ENCODE results near the gene RIF1. TPM values are rescaled to one million over a fixed set of nuclear protein-coding genes. Genes with fewer than 3 reads are reported as not detected.

Gene RIF1
- total and polyA plus RNA-seq, 4 donors, result 15.5 to 66.1 (median 35.7) TPM

DNA sequence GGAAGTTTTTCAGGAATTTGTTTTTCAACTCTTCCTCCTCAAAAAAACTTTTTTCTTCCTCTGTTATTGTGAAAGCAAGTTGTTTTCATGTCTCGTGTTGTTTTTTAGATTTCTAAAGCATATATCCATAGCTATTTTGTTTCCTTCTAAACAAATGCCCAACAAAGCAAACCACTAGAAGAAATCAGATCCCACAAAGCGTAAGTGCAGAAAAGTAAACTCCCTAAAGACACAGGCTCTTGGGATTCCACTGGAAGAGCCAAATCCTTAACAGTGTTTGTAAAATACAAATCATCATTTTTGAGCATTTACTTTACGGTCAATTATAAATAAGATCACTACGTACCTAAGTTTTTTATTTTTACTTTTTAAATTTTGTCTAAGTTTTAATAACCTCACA, 21.7 kb upstream of the RIF1 start:
- no peaks in the 10 kb centered on the region for H3K27me3 ChIP-seq (ENCODE audit: control insufficient read depth, insufficient read depth, low read length)
- H3K4me3 ChIP-seq (ENCODE audit: low read depth, low read length), result no peak overlapping the region
- H3K27ac ChIP-seq (ENCODE audit: low read depth, low read length), result no peak overlapping the region
- DNase-seq (ENCODE audit: low read depth in 4 of 6, low spot score in 6 of 6), result no peak
- H3K9me3 ChIP-seq (ENCODE audit: control insufficient read depth, insufficient read depth, low read length), result no peaks in the 10 kb centered on the region
- H3K36me3 ChIP-seq (ENCODE audit: control insufficient read depth, insufficient read depth, low read length), result no peaks in the 10 kb centered on the region
- no peaks in the 10 kb centered on the region for H3K4me1 ChIP-seq (ENCODE audit: control insufficient read depth, insufficient read depth, low read length)
- WGBS (ENCODE audit: insufficient coverage), result no CpG with 5 or more reads among the region's 4 CpGs

GRCh38 chr2:151391436-151391835, 18.3 kb upstream of the RIF1 start:
- no peak for DNase-seq (ENCODE audit: low read depth in 4 of 6, low spot score in 6 of 6)
- H3K4me3 ChIP-seq (ENCODE audit: low read depth, low read length), result no peak overlapping the region
- WGBS (ENCODE audit: insufficient coverage), result no CpG with 5 or more reads among the region's 2 CpGs

GRCh38 chr2:151394509-151394908, 15.2 kb upstream of the RIF1 start:
- Histone ChIP-seq H3K4me3 (ENCODE audit: low read depth, low read length) (no peak overlapping the region), H3K27ac (ENCODE audit: low read depth, low read length) (no peak overlapping the region), H3K36me3 (ENCODE audit: control insufficient read depth, insufficient read depth, low read length) (no peaks in the 10 kb centered on the region), H3K9me3 (ENCODE audit: control insufficient read depth, insufficient read depth, low read length) (no peaks in the 10 kb centered on the region), H3K4me1 (ENCODE audit: control insufficient read depth, insufficient read depth, low read length) (no peaks in the 10 kb centered on the region), H3K27me3 (ENCODE audit: control insufficient read depth, insufficient read depth, low read length) (no peaks in the 10 kb centered on the region)
- no peak for DNase-seq (ENCODE audit: low read depth in 4 of 6, low spot score in 6 of 6)
- WGBS (ENCODE audit: insufficient coverage), result 100% methylated on average over 1 of the region's 4 CpGs

More at GRCh38 chr2:151391436-151391835, 18.3 kb upstream of the RIF1 start:
- Histone ChIP-seq H3K9me3 (ENCODE audit: control insufficient read depth, insufficient read depth, low read length) (no peaks in the 10 kb centered on the region), H3K27me3 (ENCODE audit: control insufficient read depth, insufficient read depth, low read length) (no peaks in the 10 kb centered on the region), H3K36me3 (ENCODE audit: control insufficient read depth, insufficient read depth, low read length) (no peaks in the 10 kb centered on the region), H3K4me1 (ENCODE audit: control insufficient read depth, insufficient read depth, low read length) (no peaks in the 10 kb centered on the region), H3K27ac (ENCODE audit: low read depth, low read length) (no peak overlapping the region)

DNA sequence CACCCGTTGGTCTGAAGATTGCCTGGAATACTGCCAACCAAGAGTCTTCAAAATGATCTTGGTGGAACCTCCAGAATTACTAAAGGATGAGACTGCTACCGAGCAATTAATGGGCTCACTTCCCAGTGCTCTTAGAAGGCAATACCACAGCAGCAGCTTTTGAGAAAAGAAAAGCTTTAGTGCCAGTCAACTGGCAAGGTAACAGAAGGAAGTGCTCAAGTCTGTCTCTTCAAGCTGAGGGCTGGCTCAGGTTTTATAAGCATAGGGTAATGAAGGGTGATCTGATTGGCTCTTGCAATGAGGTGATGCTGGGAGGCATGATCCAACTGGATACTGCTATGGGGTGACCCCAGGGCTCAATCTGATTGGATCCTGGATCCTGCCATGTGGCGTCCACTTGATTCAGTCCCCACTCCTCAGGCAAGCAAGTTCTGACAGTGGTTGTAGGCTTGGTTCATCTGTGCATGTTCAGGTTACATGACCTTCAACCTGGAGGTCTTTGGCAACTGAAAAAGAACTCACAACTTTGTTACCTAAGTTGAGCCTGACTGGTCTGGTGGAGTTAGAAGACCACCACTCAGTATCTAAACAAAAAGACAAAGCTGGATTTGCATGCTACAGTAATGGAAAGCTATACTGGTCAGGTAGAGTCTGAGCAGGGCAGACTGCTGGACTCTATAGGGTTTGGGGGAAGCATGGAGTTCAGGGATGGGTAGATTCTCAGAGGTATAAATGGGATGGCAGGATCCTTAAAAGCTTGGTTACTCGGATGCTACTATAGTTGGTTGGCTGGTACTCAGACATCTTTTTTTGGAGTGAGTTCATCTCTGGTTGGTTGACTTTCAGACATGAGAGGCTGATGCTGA, 14.0 kb upstream of the RIF1 start:
- Histone ChIP-seq H3K9me3 (ENCODE audit: control insufficient read depth, insufficient read depth, low read length) (no peaks in the 10 kb centered on the region), H3K27me3 (ENCODE audit: control insufficient read depth, insufficient read depth, low read length) (no peaks in the 10 kb centered on the region), H3K4me1 (ENCODE audit: control insufficient read depth, insufficient read depth, low read length) (no peaks in the 10 kb centered on the region), H3K4me3 (ENCODE audit: low read depth, low read length) (no peak overlapping the region), H3K27ac (ENCODE audit: low read depth, low read length) (no peak overlapping the region), H3K36me3 (ENCODE audit: control insufficient read depth, insufficient read depth, low read length) (no peaks in the 10 kb centered on the region)
- no peak for DNase-seq (ENCODE audit: low read depth in 4 of 6, low spot score in 6 of 6)
- 94% methylated on average over 4 of the region's 4 CpGs for WGBS (ENCODE audit: insufficient coverage)

DNA sequence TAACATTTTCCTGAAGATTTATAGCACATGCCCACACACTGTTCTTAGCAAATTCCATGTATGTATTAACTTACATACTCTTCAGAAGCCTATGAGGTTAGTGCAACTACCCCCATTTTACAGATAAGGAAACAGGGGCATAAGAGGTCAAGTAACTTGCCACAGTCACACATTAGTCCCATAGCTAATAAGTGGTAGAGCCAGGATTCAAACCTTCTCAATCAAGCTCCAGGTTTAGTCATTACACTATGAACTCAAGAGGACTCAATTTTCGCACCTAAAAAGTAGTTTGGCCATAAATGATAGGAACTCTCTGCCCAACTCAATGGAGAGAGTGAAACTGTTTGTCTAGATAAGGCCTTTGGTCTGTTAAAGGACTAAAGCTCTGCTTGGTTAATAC, 9.7 kb upstream of the RIF1 start:
- H3K27ac ChIP-seq (ENCODE audit: low read depth, low read length), result no peak overlapping the region
- no peaks in the 10 kb centered on the region for H3K4me1 ChIP-seq (ENCODE audit: control insufficient read depth, insufficient read depth, low read length)
- DNase-seq (ENCODE audit: low read depth in 4 of 6, low spot score in 6 of 6), result no peak
- H3K9me3 ChIP-seq (ENCODE audit: control insufficient read depth, insufficient read depth, low read length), result no peaks in the 10 kb centered on the region
- H3K4me3 ChIP-seq (ENCODE audit: low read depth, low read length), result no peak overlapping the region
- no peaks in the 10 kb centered on the region for H3K36me3 ChIP-seq (ENCODE audit: control insufficient read depth, insufficient read depth, low read length)
- no CpG with 5 or more reads among the region's 1 CpG for WGBS (ENCODE audit: insufficient coverage)
- H3K27me3 ChIP-seq (ENCODE audit: control insufficient read depth, insufficient read depth, low read length), result no peaks in the 10 kb centered on the region

DNA sequence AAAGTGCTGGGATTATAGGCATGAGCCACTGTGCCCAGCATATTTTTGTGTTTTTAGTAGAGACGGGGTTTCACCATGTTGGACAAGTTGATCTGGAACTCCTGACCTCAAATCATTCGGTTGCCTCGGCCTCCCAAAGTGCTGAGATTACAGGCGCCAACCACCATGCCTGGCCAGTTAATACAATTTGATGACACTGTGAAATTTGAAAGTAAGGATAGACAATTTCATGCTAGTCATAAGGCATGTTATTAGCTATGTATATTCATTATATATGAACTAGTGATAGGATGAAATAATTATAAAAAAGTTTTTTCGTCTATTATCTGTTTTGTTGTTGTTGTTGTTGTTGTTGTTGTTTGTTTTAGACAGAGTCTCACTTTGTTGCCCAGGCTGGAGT, 8.6 kb upstream of the RIF1 start:
- Histone ChIP-seq H3K4me3 (ENCODE audit: low read depth, low read length) (no peak overlapping the region), H3K27me3 (ENCODE audit: control insufficient read depth, insufficient read depth, low read length) (no peaks in the 10 kb centered on the region), H3K9me3 (ENCODE audit: control insufficient read depth, insufficient read depth, low read length) (no peaks in the 10 kb centered on the region), H3K27ac (ENCODE audit: low read depth, low read length) (no peak overlapping the region), H3K4me1 (ENCODE audit: control insufficient read depth, insufficient read depth, low read length) (no peaks in the 10 kb centered on the region), H3K36me3 (ENCODE audit: control insufficient read depth, insufficient read depth, low read length) (no peaks in the 10 kb centered on the region)
- 100% methylated on average over 1 of the region's 5 CpGs for WGBS (ENCODE audit: insufficient coverage)
- DNase-seq (ENCODE audit: low read depth in 4 of 6, low spot score in 6 of 6), result no peak

DNA sequence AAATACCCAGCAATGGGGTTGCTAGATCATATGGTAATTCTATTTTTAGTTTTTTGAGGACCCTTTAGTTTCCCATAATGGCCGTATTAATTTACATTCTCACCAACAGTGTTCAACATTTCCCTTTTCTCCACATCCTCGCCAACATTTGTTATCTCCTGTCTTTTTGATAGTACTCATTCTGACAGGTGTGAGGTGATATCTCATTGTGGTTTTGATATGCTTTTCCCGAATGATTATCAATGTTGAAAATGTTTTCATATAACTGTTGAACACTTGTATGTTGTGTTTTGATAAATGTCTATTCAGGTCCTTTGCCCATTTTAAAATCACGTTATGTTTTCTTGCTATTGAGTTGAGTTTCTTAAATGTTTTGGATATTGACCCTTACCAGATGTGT, 5.8 kb upstream of the RIF1 start:
- Histone ChIP-seq H3K27me3 (ENCODE audit: control insufficient read depth, insufficient read depth, low read length) (no peaks in the 10 kb centered on the region), H3K4me3 (ENCODE audit: low read depth, low read length) (no peak overlapping the region), H3K36me3 (ENCODE audit: control insufficient read depth, insufficient read depth, low read length) (no peaks in the 10 kb centered on the region), H3K4me1 (ENCODE audit: control insufficient read depth, insufficient read depth, low read length) (no peaks in the 10 kb centered on the region), H3K9me3 (ENCODE audit: control insufficient read depth, insufficient read depth, low read length) (no peaks in the 10 kb centered on the region), H3K27ac (ENCODE audit: low read depth, low read length) (no peak overlapping the region)
- no peak for DNase-seq (ENCODE audit: low read depth in 4 of 6, low spot score in 6 of 6)
- no CpG with 5 or more reads among the region's 4 CpGs for WGBS (ENCODE audit: insufficient coverage)

DNA sequence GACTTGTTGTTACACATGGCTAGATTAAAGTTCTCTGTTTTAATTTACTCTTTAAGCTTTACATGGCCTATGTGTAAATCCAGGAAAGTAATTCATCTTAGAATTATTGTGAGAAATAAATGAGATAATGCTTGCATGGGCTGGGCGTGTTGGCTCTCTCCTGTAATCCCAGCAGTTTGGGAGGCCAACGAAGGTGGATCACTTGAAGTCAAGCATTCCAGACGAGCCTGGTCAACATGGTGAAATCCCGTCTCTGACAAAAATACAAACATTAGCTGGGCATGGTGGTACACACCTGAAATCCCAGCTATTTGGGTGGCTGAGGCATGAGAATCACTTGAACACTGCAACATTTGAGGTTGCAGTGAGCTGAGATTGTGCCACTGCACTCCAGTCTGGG, 4.3 kb upstream of the RIF1 start:
- Histone ChIP-seq H3K4me1 (ENCODE audit: control insufficient read depth, insufficient read depth, low read length) (peaks cover 5% of the 10 kb centered on the region), H3K27me3 (ENCODE audit: control insufficient read depth, insufficient read depth, low read length) (no peaks in the 10 kb centered on the region), H3K9me3 (ENCODE audit: control insufficient read depth, insufficient read depth, low read length) (no peaks in the 10 kb centered on the region), H3K36me3 (ENCODE audit: control insufficient read depth, insufficient read depth, low read length) (no peaks in the 10 kb centered on the region), H3K4me3 (ENCODE audit: low read depth, low read length) (no peak overlapping the region), H3K27ac (ENCODE audit: low read depth, low read length) (no peak overlapping the region)
- WGBS (ENCODE audit: insufficient coverage), result 76% methylated on average over 4 of the region's 4 CpGs
- no peak for DNase-seq (ENCODE audit: low read depth in 4 of 6, low spot score in 6 of 6)

DNA sequence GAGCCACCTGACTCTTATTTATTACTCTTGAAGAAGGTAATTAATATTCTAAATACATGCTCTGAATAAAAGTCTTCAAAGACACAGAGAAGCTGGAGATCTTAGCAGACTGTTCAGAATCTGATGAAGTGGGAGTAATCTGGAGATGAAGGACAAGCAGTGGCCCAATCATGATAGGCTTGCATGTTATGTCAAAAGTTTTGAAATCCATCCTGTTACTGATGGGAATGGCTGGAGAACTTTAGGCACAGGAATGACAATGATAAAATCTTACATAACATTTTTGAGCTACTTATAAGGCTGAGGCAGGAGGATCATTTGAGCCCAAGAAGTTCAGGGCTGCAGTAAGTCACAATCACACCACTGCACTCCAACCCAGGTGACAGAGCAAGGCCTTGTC, 2.4 kb upstream of the RIF1 start:
- Histone ChIP-seq H3K4me1 (ENCODE audit: control insufficient read depth, insufficient read depth, low read length) (peaks cover 10% of the 10 kb centered on the region), H3K36me3 (ENCODE audit: control insufficient read depth, insufficient read depth, low read length) (peaks cover 2% of the 10 kb centered on the region), H3K27me3 (ENCODE audit: control insufficient read depth, insufficient read depth, low read length) (no peaks in the 10 kb centered on the region), H3K4me3 (ENCODE audit: low read depth, low read length) (no peak overlapping the region), H3K27ac (ENCODE audit: low read depth, low read length) (no peak overlapping the region), H3K9me3 (ENCODE audit: control insufficient read depth, insufficient read depth, low read length) (no peaks in the 10 kb centered on the region)
- DNase-seq (ENCODE audit: low read depth in 4 of 6, low spot score in 6 of 6), result no peak

All from spinal cord (tissue), 10 donors.